GM12892 (cell line): ENCODE data around the gene RNFT2. TPM values are rescaled to one million over a fixed set of nuclear protein-coding genes. Genes with fewer than 3 reads are reported as not detected.

ENCODE experiments used
- DNase-seq: peaks from one replicate; pipeline ENCODE4 v3.0.0; 2011; ENCODE audit not compliant: insufficient read length
- FAIRE-seq: peaks from 2 replicates; lab custom pipeline; 2011; peaks lifted over from hg19 to GRCh38; lab: Jason Lieb, UNC
- POLR2A ChIP-seq: IDR thresholded peaks from 2 replicates; pipeline ENCODE4 v1.6.1; 2011; ENCODE audit warnings: low read depth, low read length, control low read depth
- POLR2AphosphoS5 ChIP-seq: IDR thresholded peaks from 2 replicates; pipeline ENCODE4 v1.6.1; 2011; ENCODE audit warnings: low read depth, low read length, control low read depth
- TAF1 ChIP-seq: IDR thresholded peaks from 2 replicates; pipeline ENCODE4 v1.6.1; 2011; ENCODE audit warnings: low read depth, mild to moderate bottlenecking, control low read depth, low read length, borderline replicate concordance
- polyA plus RNA-seq: library from polyadenylated mRNA; unstranded; fragments of >200 nt; gene quantifications from one replicate; pipeline ENCODE4 v1.2.1, GENCODE V29; 2012; ENCODE audit warnings: missing spikeins, inconsistent platforms; ENCODE audit not compliant: missing spikeins

Gene RNFT2, protein sequence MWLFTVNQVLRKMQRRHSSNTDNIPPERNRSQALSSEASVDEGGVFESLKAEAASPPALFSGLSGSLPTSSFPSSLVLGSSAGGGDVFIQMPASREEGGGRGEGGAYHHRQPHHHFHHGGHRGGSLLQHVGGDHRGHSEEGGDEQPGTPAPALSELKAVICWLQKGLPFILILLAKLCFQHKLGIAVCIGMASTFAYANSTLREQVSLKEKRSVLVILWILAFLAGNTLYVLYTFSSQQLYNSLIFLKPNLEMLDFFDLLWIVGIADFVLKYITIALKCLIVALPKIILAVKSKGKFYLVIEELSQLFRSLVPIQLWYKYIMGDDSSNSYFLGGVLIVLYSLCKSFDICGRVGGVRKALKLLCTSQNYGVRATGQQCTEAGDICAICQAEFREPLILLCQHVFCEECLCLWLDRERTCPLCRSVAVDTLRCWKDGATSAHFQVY
- polyA plus RNA-seq, result 5.2 TPM

DNA sequence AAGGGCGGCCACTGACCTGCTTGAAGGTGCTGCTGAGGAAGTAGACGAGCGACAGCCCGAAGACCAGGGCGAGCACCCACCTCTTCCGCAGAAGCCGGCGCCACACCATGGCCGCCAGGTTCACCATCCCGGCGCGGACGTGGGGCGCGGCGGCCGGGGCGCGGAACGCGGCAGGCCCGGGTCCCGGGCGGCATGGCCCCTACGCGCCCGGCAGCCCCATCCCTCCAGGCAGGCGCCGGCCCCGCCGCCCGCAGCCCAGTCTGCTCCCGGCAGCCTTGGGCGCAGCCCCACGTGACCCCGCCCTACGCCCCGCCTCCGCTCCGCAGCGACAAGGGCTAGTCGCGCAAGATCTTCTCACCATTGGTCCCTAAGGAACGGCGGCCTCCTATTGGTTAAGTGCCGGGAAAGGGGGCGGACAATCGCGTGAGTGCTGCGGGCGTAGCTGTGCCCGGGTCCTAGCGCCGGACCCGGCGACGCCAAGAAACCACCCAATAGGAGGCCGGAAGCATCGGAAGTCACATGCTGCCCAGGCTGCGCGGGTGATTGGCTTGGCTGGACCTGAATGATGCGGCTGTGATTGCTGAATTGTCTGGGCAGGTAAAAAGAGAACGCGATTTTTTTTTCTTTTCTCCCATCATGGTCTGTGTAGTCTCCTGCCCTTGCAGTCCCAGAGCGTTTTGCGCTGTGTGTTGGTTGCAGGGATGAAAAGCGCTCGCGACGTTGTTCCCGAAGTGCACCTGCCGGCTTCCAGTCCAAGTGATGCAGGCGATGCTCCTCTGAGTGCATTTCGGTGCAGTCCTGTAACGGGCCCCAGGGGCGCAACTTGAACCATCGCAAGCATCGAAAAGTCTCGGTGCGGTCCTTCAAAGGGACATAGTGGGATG, at the start of gene RNFT2, which contains the start of gene SPRING1:
Gene RNFT2 (plus strand): TSS at position 542 of the 884 bp plus-strand sequence. CDS start 2,183 bp downstream, outside the sequence.
Gene SPRING1 (minus strand): TSS at position 296 of the 884 bp plus-strand sequence. CDS start 169 bp downstream, at position 127.
- FAIRE-seq, result peak; percentile 98
- peak; percentile 98 for DNase-seq
- TF ChIP-seq POLR2A (peak; percentile 91; the same call in 1 of the 2 replicates), TAF1 (0 out of 2 replicates have a peak, but pooled peaks have one; percentile 54), POLR2AphosphoS5 (peak; percentile 74)

DNA sequence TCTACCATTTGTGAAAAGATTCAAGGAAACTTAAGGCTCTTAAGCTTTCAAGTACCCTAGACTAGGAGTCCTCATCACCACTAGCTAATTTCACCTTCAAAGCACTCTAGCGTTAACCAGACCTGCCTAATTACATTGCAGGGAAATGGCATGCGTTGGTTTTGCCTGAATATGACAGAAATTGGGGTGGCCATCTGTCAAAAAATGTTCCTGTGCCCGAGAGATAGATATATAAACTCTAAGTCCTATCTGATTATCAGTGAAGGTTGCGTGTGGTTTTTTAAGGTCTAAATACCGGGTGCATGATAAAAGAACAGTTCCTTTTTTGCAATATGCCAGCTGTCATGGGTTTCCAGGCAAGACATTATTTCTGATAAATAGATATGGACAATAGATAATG, 48.6 kb upstream of the RNFT2 start:
- TF ChIP-seq TAF1, result no peak
- no peak for TF ChIP-seq POLR2A
- TF ChIP-seq POLR2AphosphoS5, result no peak
- FAIRE-seq, result no peak
- DNase-seq, result no peak

DNA sequence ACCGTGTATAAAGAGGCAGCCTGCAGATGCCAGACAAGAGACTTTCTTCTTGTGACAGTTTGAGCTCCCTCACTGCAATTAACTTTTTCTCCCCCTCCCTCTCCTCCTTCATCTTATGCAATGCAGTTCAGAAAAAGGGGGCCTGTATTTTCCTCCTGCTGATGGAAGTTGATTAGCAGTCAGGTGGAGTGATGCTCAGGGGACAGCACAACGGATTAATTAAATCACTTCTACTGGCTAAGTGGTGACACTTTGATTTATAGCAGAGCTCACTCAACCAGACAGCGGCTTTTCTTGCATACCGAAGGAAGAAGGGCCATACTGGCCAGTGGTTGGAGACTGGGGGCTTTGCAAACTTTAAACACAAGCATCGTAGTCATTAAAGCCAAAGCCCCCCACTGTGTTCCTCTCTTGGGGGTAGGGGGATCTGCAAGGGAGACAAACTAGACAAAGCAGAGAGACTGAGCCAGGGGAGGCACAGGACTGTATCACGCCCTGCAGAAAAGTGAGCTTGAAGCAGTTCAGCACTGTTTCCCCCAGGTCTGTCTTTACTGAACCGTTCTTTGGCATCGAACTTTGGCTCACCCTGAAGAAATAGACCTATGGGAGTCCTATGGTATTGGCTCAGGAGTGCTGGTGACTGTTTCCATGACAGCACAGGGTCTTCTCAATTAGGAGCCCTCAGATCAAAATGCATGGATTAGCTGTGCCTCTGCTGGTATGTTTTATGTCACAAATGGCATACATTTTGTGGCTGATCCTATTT, 48.0 kb upstream of the RNFT2 start:
- DNase-seq (no peak), FAIRE-seq (no peak)
- no peak for TF ChIP-seq POLR2A
- no peak for TF ChIP-seq TAF1
- TF ChIP-seq POLR2AphosphoS5, result no peak

DNA sequence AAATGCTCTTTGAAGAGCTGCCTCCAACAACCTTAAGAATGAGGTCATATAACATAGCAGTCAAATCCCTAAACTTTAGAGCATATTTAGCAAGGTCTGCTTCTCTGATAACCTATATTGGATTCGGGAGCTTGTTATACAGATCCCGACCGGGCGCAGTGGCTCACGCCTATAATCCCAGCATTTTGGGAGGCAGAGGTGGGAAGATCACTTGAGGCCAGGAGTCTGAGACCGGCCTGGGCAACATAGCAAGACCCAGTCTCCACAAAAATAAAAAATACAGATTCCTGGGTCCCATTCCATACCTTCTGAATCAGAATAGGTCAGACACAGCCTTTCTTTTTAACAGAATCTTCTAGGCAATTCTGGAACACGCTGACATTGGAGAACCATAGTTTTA, 46.9 kb upstream of the RNFT2 start:
- no peak for FAIRE-seq
- TF ChIP-seq POLR2A, result no peak
- no peak for TF ChIP-seq POLR2AphosphoS5
- no peak for TF ChIP-seq TAF1
- DNase-seq, result no peak

DNA sequence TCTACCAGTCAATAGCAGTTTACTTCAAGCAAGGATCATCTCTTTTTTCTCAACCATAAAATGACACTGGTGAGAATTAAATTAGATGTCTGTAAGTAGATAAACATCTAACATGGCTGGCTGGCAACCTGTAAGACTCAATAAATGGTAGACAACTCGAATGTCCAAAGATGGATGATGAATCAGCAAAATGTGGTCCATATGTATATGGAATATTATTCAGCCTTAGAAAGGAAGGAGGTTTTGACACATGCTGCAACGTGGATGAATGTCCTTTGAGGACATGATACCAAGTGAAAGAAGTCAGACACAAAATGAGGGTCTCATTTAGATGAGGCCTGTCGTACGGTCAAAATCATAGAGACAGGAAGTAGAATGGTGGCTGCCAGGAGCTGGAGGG, 46.5 kb upstream of the RNFT2 start:
- FAIRE-seq, result no peak
- TF ChIP-seq POLR2A (no peak), POLR2AphosphoS5 (no peak), TAF1 (no peak)
- DNase-seq, result no peak

DNA sequence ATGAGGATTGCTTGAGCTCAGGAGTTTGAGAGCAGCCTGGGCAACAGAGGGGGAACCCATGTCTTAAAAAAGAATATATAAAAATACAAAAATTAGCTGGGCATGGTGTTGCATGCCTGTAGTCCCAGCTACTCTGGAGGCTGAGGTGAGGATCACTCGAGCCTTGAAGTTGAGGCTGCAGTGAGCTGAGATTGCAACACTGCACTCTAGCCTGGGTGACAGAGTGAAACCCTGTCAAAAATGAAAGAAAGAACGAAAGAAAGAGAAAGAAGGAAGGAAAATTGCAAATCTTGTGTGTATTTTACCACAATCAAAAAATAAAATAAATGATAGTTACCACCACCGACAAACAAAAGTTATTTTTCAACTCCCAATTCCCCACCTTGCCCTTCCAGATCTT, 45.5 kb upstream of the RNFT2 start:
- TF ChIP-seq TAF1 (no peak), POLR2AphosphoS5 (no peak), POLR2A (no peak)
- no peak for FAIRE-seq
- no peak for DNase-seq

DNA sequence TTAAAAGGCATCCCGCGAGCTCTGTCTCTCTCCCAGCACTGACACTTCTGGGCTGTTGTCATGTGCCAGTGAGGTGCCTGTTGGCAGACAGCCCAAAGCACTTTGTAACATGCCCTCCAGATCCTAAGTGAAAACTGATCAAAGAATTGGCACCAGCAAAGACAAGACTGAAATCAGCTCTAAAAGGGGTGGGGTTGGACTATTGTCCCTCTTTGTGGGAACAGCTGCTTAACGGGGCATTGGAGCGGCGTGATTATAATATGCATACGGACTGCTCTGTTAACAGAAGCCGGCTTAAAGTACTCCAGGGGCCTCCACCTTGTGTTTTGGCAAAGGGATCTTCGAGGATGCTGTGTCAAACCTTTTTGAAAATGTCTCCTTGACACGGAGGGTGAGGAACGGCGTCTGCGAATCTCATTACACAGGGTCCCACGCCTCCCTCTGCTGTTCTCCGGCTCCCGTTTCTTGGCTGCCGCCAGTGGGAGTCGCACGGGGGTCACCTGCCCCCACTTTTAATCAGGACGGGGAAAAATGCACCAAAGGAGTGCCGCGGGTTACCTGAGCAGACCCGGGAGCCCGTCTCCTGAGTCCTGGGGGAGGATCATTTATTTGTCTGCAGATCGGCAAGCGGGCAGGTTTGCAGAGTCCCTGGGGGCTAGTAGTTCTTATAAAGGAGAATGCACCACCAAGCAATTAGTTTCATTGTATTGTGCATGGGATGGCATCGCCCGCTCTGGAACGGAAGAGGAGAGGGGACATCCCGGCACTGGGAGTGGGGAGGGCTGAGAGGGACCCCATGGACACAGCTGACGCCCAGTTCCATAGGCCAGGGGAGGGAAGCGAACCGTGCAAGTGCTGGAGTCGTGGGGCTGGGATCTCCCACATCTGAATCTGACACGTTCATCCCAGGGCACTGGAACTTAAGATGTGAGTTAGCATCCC, 44.6 kb upstream of the RNFT2 start:
- DNase-seq (no peak), FAIRE-seq (no peak)
- TF ChIP-seq POLR2AphosphoS5 (no peak), TAF1 (no peak), POLR2A (no peak)

DNA sequence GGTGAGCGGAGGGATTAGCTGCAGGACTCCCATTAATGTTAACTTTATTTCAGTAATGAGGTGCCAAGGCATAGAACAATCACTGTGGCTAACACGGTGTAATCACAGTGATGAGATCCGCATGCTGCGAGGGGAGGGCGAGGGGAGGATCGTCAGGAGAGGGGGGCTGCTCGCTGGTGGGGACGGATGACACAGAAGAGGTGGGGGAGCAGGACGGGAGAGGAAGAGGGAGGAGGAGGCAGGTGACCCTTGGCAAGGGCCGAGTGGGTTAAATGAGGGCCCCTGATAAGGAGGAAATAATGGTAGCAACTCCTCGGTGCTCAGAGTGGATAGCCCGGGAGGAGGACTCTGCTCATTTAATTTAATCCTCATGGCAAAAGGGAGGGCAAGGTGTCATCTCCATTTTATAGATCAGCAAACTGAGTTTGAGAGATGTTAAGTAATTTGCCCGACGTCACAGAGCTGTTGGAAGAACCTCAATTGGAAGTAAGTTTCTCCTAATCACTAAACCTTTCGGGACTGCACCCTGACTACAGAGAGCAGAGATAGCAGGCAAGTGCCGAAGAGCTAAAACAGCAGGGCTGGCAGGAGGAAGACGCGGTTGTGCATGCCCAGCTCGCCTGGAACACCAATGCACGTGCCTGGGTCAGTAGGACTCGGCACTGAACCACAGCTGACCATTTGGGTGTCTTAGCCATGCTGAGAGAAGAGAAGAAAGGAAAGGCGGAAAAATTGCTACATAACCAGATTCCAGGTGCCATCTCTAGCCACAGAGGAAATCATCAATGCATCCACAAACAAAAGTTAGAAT, 43.3 kb upstream of the RNFT2 start:
- DNase-seq, result no peak
- TF ChIP-seq TAF1, result no peak
- no peak for TF ChIP-seq POLR2A
- no peak for FAIRE-seq

DNA sequence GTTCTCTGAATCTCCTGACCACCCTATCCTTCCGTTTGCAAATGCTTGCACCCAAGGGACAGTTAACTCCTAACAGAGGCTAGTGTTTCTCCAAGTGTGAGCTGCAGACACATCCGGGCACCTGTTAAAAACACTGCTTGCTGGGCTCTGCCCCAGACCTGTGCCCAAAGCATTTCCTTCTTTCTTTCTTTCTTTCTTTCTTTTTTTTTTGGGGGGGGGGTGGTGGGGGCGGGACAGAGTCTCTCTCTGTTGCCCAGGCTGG, 42.7 kb upstream of the RNFT2 start:
- FAIRE-seq, result no peak
- no peak for TF ChIP-seq POLR2A
- no peak for TF ChIP-seq POLR2AphosphoS5
- no peak for TF ChIP-seq TAF1

More for the DNA sequence above, 42.7 kb upstream of the RNFT2 start:
- no peak for DNase-seq
